NCI-H82 treated with DMSO at 0.1 percent for 48 hours (cell line): ENCODE measurements around the gene BMP2K.

Experiments
- DNase-seq: peaks from one replicate; lab custom pipeline; 2025; ENCODE audit not compliant: unreplicated experiment; lab: John Stamatoyannopoulos, UW

The BMP2K gene

GRCh38 chr4:78776079-78776728 is at the start of gene BMP2K:
Gene BMP2K, plus strand, starts transcription at chr4:78776350. Its CDS starts 194 bp downstream, at chr4:78776544.
- DNase-seq = no peak

- no peak for DNase-seq
Observed at GRCh38 chr4:78726546-78726945, 49.6 kb upstream of the BMP2K start.

GRCh38 chr4:78732332-78733104 is 43.6 kb upstream of the BMP2K start:
- no peak for DNase-seq

- no peak for DNase-seq
Observed at GRCh38 chr4:78734441-78735162, 41.5 kb upstream of the BMP2K start.

- no peak for DNase-seq
Observed at GRCh38 chr4:78735697-78736096, 40.5 kb upstream of the BMP2K start.

GRCh38 chr4:78737035-78737434 is 39.1 kb upstream of the BMP2K start:
- DNase-seq = no peak

- no peak for DNase-seq
Observed at GRCh38 chr4:78737973-78738372, 38.2 kb upstream of the BMP2K start.

- no peak for DNase-seq
Observed at GRCh38 chr4:78742300-78742699, 33.9 kb upstream of the BMP2K start.

GRCh38 chr4:78747475-78747922 is 28.7 kb upstream of the BMP2K start:
- no peak for DNase-seq

- DNase-seq = no peak
Observed at GRCh38 chr4:78748381-78748780, 27.8 kb upstream of the BMP2K start.

- no peak for DNase-seq
Observed at GRCh38 chr4:78749258-78749971, 26.7 kb upstream of the BMP2K start.

- no peak for DNase-seq
Observed at GRCh38 chr4:78749972-78750727, 26.0 kb upstream of the BMP2K start.

GRCh38 chr4:78753091-78753490 is 23.1 kb upstream of the BMP2K start:
- DNase-seq = no peak

GRCh38 chr4:78754872-78755271 is 21.3 kb upstream of the BMP2K start:
- DNase-seq = no peak

- DNase-seq = no peak
Observed at GRCh38 chr4:78756137-78756536, 20.0 kb upstream of the BMP2K start.

- no peak for DNase-seq
Observed at GRCh38 chr4:78756776-78757175, 19.4 kb upstream of the BMP2K start.

GRCh38 chr4:78757574-78757973 is 18.6 kb upstream of the BMP2K start:
- DNase-seq = no peak

- no peak for DNase-seq
Observed at GRCh38 chr4:78758085-78758484, 18.1 kb upstream of the BMP2K start.

GRCh38 chr4:78762529-78762928 is 13.6 kb upstream of the BMP2K start:
- no peak for DNase-seq

- no peak for DNase-seq
Observed at GRCh38 chr4:78763251-78763650, 12.9 kb upstream of the BMP2K start.
